ENCODE measurements around the gene GSTK1.

GRCh38 chr7:143257501-143257900 lies 5.7 kb upstream of the GSTK1 start:
- no peak for TF ChIP-seq EZH2 (IDR thresholded peaks at IDR 0.05; ENCODE audit: insufficient read depth, poor library complexity, severe bottlenecking)
- no peak for TF ChIP-seq EZH2phosphoT487 (IDR thresholded peaks at IDR 0.05; ENCODE audit: insufficient read depth, low read depth)
